GM12865 (cell line): Measurements from ENCODE around the gene TRIML1.

Experiments used
- DNase-seq: peaks from one replicate; pipeline ENCODE4 v3.0.0; 2010; ENCODE audit warnings: low read depth
- H3K4me3 ChIP-seq: 2 replicates; pipeline ENCODE4 v1.5.1; 2011; ENCODE audit warnings: mild to moderate bottlenecking, low read depth, low read length, control low read depth
- CTCF ChIP-seq: IDR thresholded peaks from 2 replicates; pipeline ENCODE4 v1.5.1; 2011; ENCODE audit warnings: low read length, control low read depth, low read depth, inconsistent platforms; ENCODE audit not compliant: insufficient read depth; ENCODE audit errors: missing control alignments

TRIML1 gene

GRCh38 chr4:188132232-188132631, 7.0 kb upstream of the TRIML1 start:
- DNase-seq, result no peak
- no peak overlapping the region for H3K4me3 ChIP-seq
- TF ChIP-seq CTCF, result no peak

- no peak for DNase-seq
Measured at GRCh38 chr4:188138227-188138626, 1.0 kb upstream of the TRIML1 start.

GRCh38 chr4:188139671-188140070, 430 bp downstream of the TRIML1 start:
- no peak for TF ChIP-seq CTCF
- no peak for DNase-seq
- H3K4me3 ChIP-seq, result no peak overlapping the region

More at GRCh38 chr4:188138227-188138626, 1.0 kb upstream of the TRIML1 start:
- H3K4me3 ChIP-seq, result no peak overlapping the region
- no peak for TF ChIP-seq CTCF

GRCh38 chr4:188143731-188144130, 4.5 kb downstream of the TRIML1 start:
- TF ChIP-seq CTCF, result no peak
- no peak for DNase-seq
- H3K4me3 ChIP-seq, result no peak overlapping the region

- H3K4me3 ChIP-seq, result no peak overlapping the region
- no peak for DNase-seq
- no peak for TF ChIP-seq CTCF
Measured at GRCh38 chr4:188145601-188146000, 6.4 kb downstream of the TRIML1 start.

- no peak for DNase-seq
- TF ChIP-seq CTCF, result no peak
- no peak overlapping the region for H3K4me3 ChIP-seq
Measured at GRCh38 chr4:188146618-188147017, 7.4 kb downstream of the TRIML1 start.

- DNase-seq, result no peak
- TF ChIP-seq CTCF, result no peak
- H3K4me3 ChIP-seq, result no peak overlapping the region
Measured at GRCh38 chr4:188147176-188147575, 7.9 kb downstream of the TRIML1 start.
